Activated CD4-positive, alpha-beta memory T cell treated with anti-CD3 and anti-CD28 coated beads for 36 hours (primary cell): ENCODE results near the gene KCTD14. TPM values are rescaled to one million over a fixed set of nuclear protein-coding genes. Genes with fewer than 3 reads are reported as not detected.
"Not testable (repeated sequence)": the region's sequence is repeated elsewhere in the genome, so short reads cannot be mapped to it uniquely, and the experiment has no call there.

Experiments
- CTCF ChIA-PET: fragments of 350-600 bp; sonication (Branson Sonifier 250); formaldehyde crosslinking; loops from one replicate; lab custom pipeline; 2021; ENCODE audit warnings: antibody characterized with exemption, inconsistent platforms; lab: Charles Lee
- POLR2A ChIA-PET: fragments of 350-600 bp; sonication (Branson Sonifier 250); formaldehyde crosslinking; loops from one replicate; lab custom pipeline; 2021; ENCODE audit warnings: antibody characterized with exemption; lab: Charles Lee
- DNase-seq: peaks from one replicate; pipeline ENCODE4 v3.0.0-alpha.2; 2020
- H3K27ac Mint-ChIP-seq: one replicate; pipeline ENCODE4 v1.8.0; 2021; ENCODE audit warnings: mixed read lengths
- H3K27me3 Mint-ChIP-seq: one replicate; pipeline ENCODE4 v1.8.0; 2021; ENCODE audit warnings: mixed read lengths
- H3K36me3 Mint-ChIP-seq: one replicate; pipeline ENCODE4 v1.8.0; 2021; ENCODE audit warnings: mixed read lengths
- H3K4me1 Mint-ChIP-seq: one replicate; pipeline ENCODE4 v1.8.0; 2021; ENCODE audit warnings: low read depth, mixed read lengths
- H3K4me3 Mint-ChIP-seq: one replicate; pipeline ENCODE4 v1.8.0; 2021; ENCODE audit warnings: mild to moderate bottlenecking, mixed read lengths
- H3K9me3 Mint-ChIP-seq: one replicate; pipeline ENCODE4 v1.8.0; 2021; ENCODE audit warnings: mixed read lengths
- intact Hi-C: fragments of 100-400 bp; cut with micrococcal nuclease; formaldehyde crosslinking; loops from one replicate; pipeline ENCODE4 v1.15.1; 2023
- total RNA-seq, 2 experiments: library from RNA; stranded (reverse); gene quantifications; one replicate each; pipeline ENCODE4 v1.2.3, GENCODE V29; 2021

Gene KCTD14
- total RNA-seq, 2 experiments from 2014 or later: 0.17 TPM; not detected in 1

DNA sequence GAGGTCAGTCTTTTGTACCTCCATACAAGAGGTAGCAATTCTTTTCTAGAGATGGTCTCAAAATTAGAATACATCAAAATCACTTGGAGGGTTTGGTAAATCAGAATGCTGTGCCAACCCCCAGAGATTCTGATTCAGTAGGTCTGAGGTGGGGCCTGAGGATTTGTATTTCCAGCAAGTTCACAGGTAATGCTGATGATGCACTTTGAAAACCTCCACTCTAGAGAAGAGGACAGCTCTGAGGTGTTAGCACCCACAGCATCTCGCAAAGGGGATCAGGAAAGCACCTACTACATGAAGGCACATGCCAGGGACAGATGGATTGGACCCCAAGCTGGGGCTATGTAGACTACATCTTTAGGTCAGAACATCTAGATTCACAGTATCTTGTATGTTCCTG, 7.2 kb downstream of the KCTD14 start:
- H3K27me3 Mint-ChIP-seq: no peaks in the 10 kb centered on the region
- H3K27ac Mint-ChIP-seq: no peak overlapping the region
- DNase-seq: no peak
- ChIA-PET CTCF (no interaction called here), POLR2A (no interaction called here)
- H3K4me3 Mint-ChIP-seq: no peak overlapping the region
- no peaks in the 10 kb centered on the region for H3K4me1 Mint-ChIP-seq
- H3K9me3 Mint-ChIP-seq: no peaks in the 10 kb centered on the region
- no peaks in the 10 kb centered on the region for H3K36me3 Mint-ChIP-seq
- intact Hi-C loops: no loop called here

DNA sequence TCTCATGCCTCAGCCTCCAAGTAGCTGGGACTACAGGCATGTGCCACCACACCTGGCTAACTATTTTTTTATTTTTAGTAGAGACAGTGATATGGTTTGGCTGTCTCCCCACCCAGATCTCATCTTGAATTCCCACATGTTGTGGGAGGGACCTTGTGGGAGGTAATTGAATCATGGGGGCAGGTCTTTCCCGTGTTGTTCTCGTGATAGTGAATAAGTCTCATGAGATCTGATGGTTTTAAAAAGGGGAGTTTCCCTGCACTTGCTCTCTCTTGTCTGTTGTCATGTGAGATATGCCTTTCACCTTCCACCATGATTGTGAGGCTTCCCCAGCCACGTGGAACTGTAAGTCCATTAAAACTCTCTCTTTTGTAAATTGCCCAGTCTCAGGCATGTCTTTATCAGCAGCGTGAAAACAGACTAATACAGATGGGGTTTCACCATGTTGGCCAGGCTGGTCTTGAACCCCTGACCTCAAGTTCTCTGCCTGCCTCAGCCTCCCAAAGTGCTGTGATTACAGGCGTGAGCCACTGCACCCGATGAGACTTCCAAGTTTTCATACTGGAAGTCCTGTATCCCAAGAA, 8.0 kb downstream of the KCTD14 start:
- H3K4me1 Mint-ChIP-seq, DNase-seq, H3K27me3 Mint-ChIP-seq, CTCF ChIA-PET, H3K27ac Mint-ChIP-seq, H3K9me3 Mint-ChIP-seq, POLR2A ChIA-PET, H3K36me3 Mint-ChIP-seq, H3K4me3 Mint-ChIP-seq, intact Hi-C loops: not testable (repeated sequence)

DNA sequence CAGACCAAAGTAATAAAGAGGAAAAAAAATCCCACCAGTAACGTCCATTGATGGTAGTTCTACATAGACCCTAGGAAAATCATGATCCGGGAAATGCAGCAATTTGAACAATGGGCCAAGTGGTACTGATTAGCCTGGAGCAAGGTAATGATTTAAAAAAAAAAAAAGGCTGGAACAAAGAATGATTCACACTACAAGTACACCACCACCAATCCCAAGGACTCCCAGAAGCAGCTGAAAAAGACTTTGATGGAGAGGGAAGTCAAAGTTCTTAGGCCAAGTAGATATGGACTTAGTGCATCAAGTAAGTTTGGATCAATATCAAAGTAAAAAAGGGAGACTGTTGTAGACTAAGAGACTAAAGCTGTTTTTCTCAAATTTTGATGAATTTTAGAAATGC, 11.8 kb downstream of the KCTD14 start:
- intact Hi-C loops: no loop called here
- ChIA-PET POLR2A (no interaction called here), CTCF (no interaction called here)
- Mint-ChIP-seq H3K27me3 (no peaks in the 10 kb centered on the region), H3K4me1 (no peaks in the 10 kb centered on the region), H3K4me3 (no peak overlapping the region), H3K9me3 (no peaks in the 10 kb centered on the region), H3K27ac (no peak overlapping the region), H3K36me3 (no peaks in the 10 kb centered on the region)
- DNase-seq: no peak

DNA sequence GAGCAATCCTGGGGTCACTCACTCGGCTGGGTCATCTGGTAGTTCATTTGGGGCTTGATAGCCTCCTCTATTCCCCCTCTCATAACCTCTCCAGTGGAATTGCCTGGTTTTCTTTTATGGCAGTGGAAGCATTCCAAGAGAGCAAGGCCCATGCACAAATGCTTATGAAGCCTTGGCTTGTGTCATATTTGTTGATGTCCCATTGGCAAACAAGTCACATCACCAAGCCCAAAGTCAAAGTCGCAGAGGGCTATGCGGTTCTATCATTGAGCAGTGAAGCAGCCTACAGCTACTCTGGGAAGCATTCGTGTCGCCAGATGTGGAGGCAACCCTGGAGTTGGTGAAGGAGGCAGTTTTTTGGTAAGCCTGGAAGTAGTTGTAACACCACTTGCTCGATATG, 12.3 kb downstream of the KCTD14 start:
- H3K27me3 Mint-ChIP-seq: no peaks in the 10 kb centered on the region
- CTCF ChIA-PET: interaction anchor here (1.4 kb wide), 1 partner anchor 11 kb away, joined by 4 read pairs; no protein-coding TSS in a partner anchor
- H3K4me3 Mint-ChIP-seq: no peak overlapping the region
- DNase-seq: no peak
- POLR2A ChIA-PET: no interaction called here
- H3K27ac Mint-ChIP-seq: no peak overlapping the region
- H3K9me3 Mint-ChIP-seq: no peaks in the 10 kb centered on the region
- H3K4me1 Mint-ChIP-seq: no peaks in the 10 kb centered on the region
- H3K36me3 Mint-ChIP-seq: no peaks in the 10 kb centered on the region
- intact Hi-C loops: no loop called here

DNA sequence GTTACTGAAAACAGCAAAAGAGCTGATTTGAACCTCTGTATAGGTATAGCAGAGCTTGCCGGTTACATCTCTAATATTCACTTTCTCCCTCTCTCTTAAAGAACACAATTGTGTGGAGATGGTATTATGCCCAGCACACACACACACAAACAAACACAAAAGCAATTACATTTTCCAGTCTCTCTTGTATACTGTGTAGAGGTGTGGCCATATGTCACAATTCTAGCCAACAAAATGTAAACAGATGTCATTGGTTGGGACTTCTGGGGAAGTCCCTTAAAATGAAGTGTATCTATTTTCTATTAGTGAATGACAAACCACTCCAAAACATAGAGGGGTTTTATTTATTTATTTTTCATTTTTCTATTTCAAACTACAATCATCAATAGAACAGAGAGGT, 12.8 kb downstream of the KCTD14 start:
- Mint-ChIP-seq H3K36me3 (no peaks in the 10 kb centered on the region), H3K27me3 (no peaks in the 10 kb centered on the region)
- CTCF ChIA-PET: interaction anchor here (0.6 to 1.4 kb wide), 2 partner anchors 11 to 36 kb away, joined by 3 to 4 read pairs; no protein-coding TSS in a partner anchor

GRCh38 chr11:78009062-78009461, 14.0 kb downstream of the KCTD14 start:
- Mint-ChIP-seq H3K4me1 (no peaks in the 10 kb centered on the region), H3K27ac (no peak overlapping the region), H3K9me3 (no peaks in the 10 kb centered on the region), H3K36me3 (no peaks in the 10 kb centered on the region), H3K4me3 (no peak overlapping the region), H3K27me3 (no peaks in the 10 kb centered on the region)
- ChIA-PET POLR2A (no interaction called here), CTCF (interaction anchor here (1.4 kb wide), 1 partner anchor 9 kb away, joined by 4 read pairs; no protein-coding TSS in a partner anchor)
- DNase-seq: no peak
- intact Hi-C loops: no loop called here

More for the DNA sequence above, 12.8 kb downstream of the KCTD14 start:
- Mint-ChIP-seq H3K4me1 (no peaks in the 10 kb centered on the region), H3K9me3 (no peaks in the 10 kb centered on the region), H3K27ac (no peak overlapping the region), H3K4me3 (no peak overlapping the region)
- intact Hi-C loops: no loop called here
- POLR2A ChIA-PET: no interaction called here
- DNase-seq: no peak

DNA sequence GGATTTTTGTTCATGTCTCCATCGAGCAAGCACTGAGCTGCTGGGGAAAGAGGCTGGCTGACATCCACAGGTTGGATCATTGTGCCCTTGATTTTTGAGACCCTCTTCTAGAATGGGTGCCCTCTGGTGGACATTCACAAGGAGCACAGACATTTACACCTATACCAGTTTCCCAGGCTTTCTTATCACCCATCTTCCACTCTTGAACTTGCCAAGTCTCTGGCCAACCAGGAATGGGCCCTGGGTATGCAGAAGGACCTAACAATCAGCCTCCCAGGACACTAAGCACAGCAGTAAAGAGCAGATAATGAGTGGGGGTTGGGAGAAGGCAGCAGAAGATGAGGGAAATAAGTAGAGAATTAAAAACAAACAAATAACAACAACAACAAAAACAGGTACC, 22.9 kb downstream of the KCTD14 start:
- H3K4me3 Mint-ChIP-seq: no peak overlapping the region
- peak; percentile 53 for DNase-seq
- H3K9me3 Mint-ChIP-seq: no peaks in the 10 kb centered on the region
- H3K27me3 Mint-ChIP-seq: no peaks in the 10 kb centered on the region
- ChIA-PET CTCF (interaction anchor here (0.8 to 2.0 kb wide), 13 partner anchors 8 to 224 kb away, joined by 3 to 19 read pairs (median 4); no protein-coding TSS in a partner anchor), POLR2A (no interaction called here)
- H3K36me3 Mint-ChIP-seq: no peaks in the 10 kb centered on the region
- H3K27ac Mint-ChIP-seq: no peak overlapping the region
- intact Hi-C loops: loop anchor here (1.0 kb wide), 1 partner anchor 224 kb away; no protein-coding TSS in a partner anchor
- peaks cover 7% of the 10 kb centered on the region for H3K4me1 Mint-ChIP-seq

- intact Hi-C loops: loop anchor here (1.0 to 10.0 kb wide), 3 partner anchors 223 to 1555 kb away; partner anchors contain the start of genes EMSY and GAB2
- POLR2A ChIA-PET: interaction anchor here (0.6 kb wide), 1 partner anchor 121 kb away, joined by 9 read pairs; no protein-coding TSS in a partner anchor
- H3K27ac Mint-ChIP-seq: no peak overlapping the region
- no peak overlapping the region for H3K4me3 Mint-ChIP-seq
- no peaks in the 10 kb centered on the region for H3K36me3 Mint-ChIP-seq
- peaks cover 10% of the 10 kb centered on the region for H3K4me1 Mint-ChIP-seq
- H3K9me3 Mint-ChIP-seq: no peaks in the 10 kb centered on the region
- H3K27me3 Mint-ChIP-seq: no peaks in the 10 kb centered on the region
- no peak for DNase-seq
- CTCF ChIA-PET: interaction anchor here (0.8 to 2.0 kb wide), 15 partner anchors 9 to 229 kb away, joined by 3 to 19 read pairs (median 4); partner anchors contain the start of gene ALG8
Observed at GRCh38 chr11:77999446-78000030, 23.5 kb downstream of the KCTD14 start.

GRCh38 chr11:77994434-77995362, 28.4 kb downstream of the KCTD14 start, which contains the start of gene INTS4:
Gene INTS4 (minus strand): TSS chr11:77994668. CDS start chr11:77994643, 25 bp downstream.
- CTCF ChIA-PET: interaction anchor here (0.7 to 2.1 kb wide), 12 partner anchors 9 to 570 kb away, joined by 3 to 19 read pairs (median 4); partner anchors contain the start of genes ALG8, NDUFC2 and RSF1
- no peaks in the 10 kb centered on the region for H3K27me3 Mint-ChIP-seq
- intact Hi-C loops: loop anchor here (1.0 to 10.0 kb wide), 8 partner anchors 45 to 1550 kb away; partner anchors contain the start of genes ALG8, CLNS1A, EMSY and GAB2
- peak within 1 kb of the TSS; percentile 89 for H3K4me3 Mint-ChIP-seq
- H3K4me1 Mint-ChIP-seq: peaks cover 27% of the 10 kb centered on the region
- H3K9me3 Mint-ChIP-seq: no peaks in the 10 kb centered on the region
- peaks cover 3% of the 10 kb centered on the region for H3K36me3 Mint-ChIP-seq
- POLR2A ChIA-PET: interaction anchor here (0.8 to 1.7 kb wide), 8 partner anchors 45 to 423 kb away, joined by 3 to 16 read pairs (median 6); partner anchors contain the start of genes ALG8, CLNS1A, GAB2 and KCTD21
- DNase-seq: peak; percentile 99
- H3K27ac Mint-ChIP-seq: peak within 1 kb of the TSS; percentile 93

DNA sequence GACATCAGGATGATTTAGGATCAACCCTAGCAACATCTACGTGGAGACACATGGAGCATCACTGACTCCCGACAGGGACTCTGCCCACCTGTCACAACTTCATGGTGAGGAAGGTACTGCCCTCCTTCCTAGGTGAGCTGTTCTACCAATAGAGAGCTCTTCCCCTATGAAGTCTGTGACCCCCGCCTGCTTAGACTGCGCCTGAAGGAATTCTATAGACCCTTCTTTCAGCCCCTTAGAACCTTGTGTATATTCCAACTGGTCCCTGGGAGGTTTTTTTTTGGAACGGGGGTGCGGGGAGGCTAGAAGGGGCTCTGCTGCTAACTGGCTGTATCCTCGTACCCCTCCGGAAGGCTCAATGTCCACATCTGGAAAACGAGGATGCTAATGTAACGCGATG, 29.2 kb downstream of the KCTD14 start:
- intact Hi-C loops: loop anchor here (1.0 to 10.0 kb wide), 5 partner anchors 145 to 1549 kb away; partner anchors contain the start of genes ALG8, CLNS1A, EMSY and KCTD21
- peaks cover 3% of the 10 kb centered on the region for H3K36me3 Mint-ChIP-seq
- H3K4me1 Mint-ChIP-seq: peaks cover 27% of the 10 kb centered on the region
- ChIA-PET CTCF (interaction anchor here (1.0 to 2.1 kb wide), 2 partner anchors 52 to 145 kb away, joined by 4 to 19 read pairs; partner anchors contain the start of gene ALG8), POLR2A (interaction anchor here (1.3 to 1.7 kb wide), 2 partner anchors 46 to 85 kb away, joined by 5 to 11 read pairs; partner anchors contain the start of gene NDUFC2)
- H3K27ac Mint-ChIP-seq: peak overlapping the region; percentile 93
- H3K27me3 Mint-ChIP-seq: no peaks in the 10 kb centered on the region
- peak overlapping the region; percentile 89 for H3K4me3 Mint-ChIP-seq
- DNase-seq: no peak
- no peaks in the 10 kb centered on the region for H3K9me3 Mint-ChIP-seq

DNA sequence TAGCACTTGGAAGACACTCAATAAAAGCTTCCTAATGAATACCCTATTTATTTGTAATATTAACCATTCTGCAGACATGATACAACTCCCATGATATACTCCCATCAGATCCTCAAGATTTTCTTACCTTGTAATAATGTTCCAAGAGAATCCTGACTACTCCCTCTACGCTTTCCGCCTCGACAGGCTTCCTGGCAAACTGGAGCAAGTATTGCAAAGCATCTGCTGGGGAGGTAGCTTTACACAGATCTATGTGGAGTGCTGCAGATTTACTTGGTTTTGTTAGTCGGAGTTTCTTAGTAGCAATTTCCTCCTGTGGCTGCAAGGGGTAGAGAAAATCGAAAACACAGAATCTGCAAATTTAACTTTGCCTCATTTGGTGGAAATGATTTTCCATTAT, 32.1 kb downstream of the KCTD14 start:
- no peak for DNase-seq
- no peak overlapping the region for H3K4me3 Mint-ChIP-seq
- peaks cover 40% of the 10 kb centered on the region for H3K4me1 Mint-ChIP-seq
- H3K27me3 Mint-ChIP-seq: no peaks in the 10 kb centered on the region
- H3K36me3 Mint-ChIP-seq: peaks cover 22% of the 10 kb centered on the region
- ChIA-PET POLR2A (no interaction called here), CTCF (interaction anchor here (1.2 to 1.7 kb wide), 2 partner anchors 9 to 55 kb away, joined by 3 to 4 read pairs; no protein-coding TSS in a partner anchor)
- no peak overlapping the region for H3K27ac Mint-ChIP-seq
- peaks cover 3% of the 10 kb centered on the region for H3K9me3 Mint-ChIP-seq
- intact Hi-C loops: loop anchor here (10.0 kb wide), 1 partner anchor 1546 kb away; the partner anchor contains the start of gene EMSY
